Measurements from ENCODE around the gene FBXL17.

Gene FBXL17

GRCh38 chr5:107855171-107855570 lies 526.7 kb downstream of the FBXL17 start:
- H3K27me3 ChIP-seq (ENCODE audit: low read depth, low read length) = no peaks in the 10 kb centered on the region

GRCh38 chr5:107853696-107854095 lies 528.2 kb downstream of the FBXL17 start:
- Histone ChIP-seq H3K27me3 (ENCODE audit: low read depth, low read length) (no peaks in the 10 kb centered on the region), H3K4me3 (ENCODE audit: low read depth in 1 of 2, low read length in 2 of 2) (no peak overlapping the region), H3K27ac (ENCODE audit: low read length) (no peak overlapping the region), H3K4me1 (ENCODE audit: control insufficient read depth in 1 of 2, insufficient read depth in 2 of 2, low read length in 2 of 2) (no peaks in the 10 kb centered on the region), H3K9me3 (ENCODE audit: control insufficient read depth in 1 of 2, low read length in 2 of 2) (no peaks in the 10 kb centered on the region), H3K36me3 (ENCODE audit: control insufficient read depth in 1 of 2, insufficient read depth in 2 of 2, low read length in 2 of 2) (no peaks in the 10 kb centered on the region)

More at GRCh38 chr5:107855171-107855570, 526.7 kb downstream of the FBXL17 start:
- Histone ChIP-seq H3K9me3 (ENCODE audit: control insufficient read depth in 1 of 2, low read length in 2 of 2) (no peaks in the 10 kb centered on the region), H3K27ac (ENCODE audit: low read length) (no peak overlapping the region), H3K36me3 (ENCODE audit: control insufficient read depth in 1 of 2, insufficient read depth in 2 of 2, low read length in 2 of 2) (no peaks in the 10 kb centered on the region), H3K4me3 (ENCODE audit: low read depth in 1 of 2, low read length in 2 of 2) (no peak overlapping the region), H3K4me1 (ENCODE audit: control insufficient read depth in 1 of 2, insufficient read depth in 2 of 2, low read length in 2 of 2) (no peaks in the 10 kb centered on the region)

GRCh38 chr5:107853031-107853430 lies 528.9 kb downstream of the FBXL17 start:
- Histone ChIP-seq H3K9me3 (ENCODE audit: control insufficient read depth in 1 of 2, low read length in 2 of 2) (no peaks in the 10 kb centered on the region), H3K4me3 (ENCODE audit: low read depth in 1 of 2, low read length in 2 of 2) (no peak overlapping the region), H3K27ac (ENCODE audit: low read length) (no peak overlapping the region), H3K4me1 (ENCODE audit: control insufficient read depth in 1 of 2, insufficient read depth in 2 of 2, low read length in 2 of 2) (no peaks in the 10 kb centered on the region), H3K27me3 (ENCODE audit: low read depth, low read length) (no peaks in the 10 kb centered on the region), H3K36me3 (ENCODE audit: control insufficient read depth in 1 of 2, insufficient read depth in 2 of 2, low read length in 2 of 2) (no peaks in the 10 kb centered on the region)

GRCh38 chr5:107849118-107849517 lies 532.8 kb downstream of the FBXL17 start:
- Histone ChIP-seq H3K27ac (ENCODE audit: low read length) (no peak overlapping the region), H3K4me1 (ENCODE audit: control insufficient read depth in 1 of 2, insufficient read depth in 2 of 2, low read length in 2 of 2) (no peaks in the 10 kb centered on the region), H3K4me3 (ENCODE audit: low read depth in 1 of 2, low read length in 2 of 2) (no peak overlapping the region), H3K27me3 (ENCODE audit: low read depth, low read length) (no peaks in the 10 kb centered on the region), H3K36me3 (ENCODE audit: control insufficient read depth in 1 of 2, insufficient read depth in 2 of 2, low read length in 2 of 2) (no peaks in the 10 kb centered on the region), H3K9me3 (ENCODE audit: control insufficient read depth in 1 of 2, low read length in 2 of 2) (no peaks in the 10 kb centered on the region)

GRCh38 chr5:107840592-107840991 lies 541.3 kb downstream of the FBXL17 start:
- Histone ChIP-seq H3K4me3 (ENCODE audit: low read depth in 1 of 2, low read length in 2 of 2) (no peak overlapping the region), H3K27ac (ENCODE audit: low read length) (no peak overlapping the region), H3K9me3 (ENCODE audit: control insufficient read depth in 1 of 2, low read length in 2 of 2) (no peaks in the 10 kb centered on the region), H3K4me1 (ENCODE audit: control insufficient read depth in 1 of 2, insufficient read depth in 2 of 2, low read length in 2 of 2) (no peaks in the 10 kb centered on the region), H3K27me3 (ENCODE audit: low read depth, low read length) (no peaks in the 10 kb centered on the region), H3K36me3 (ENCODE audit: control insufficient read depth in 1 of 2, insufficient read depth in 2 of 2, low read length in 2 of 2) (no peaks in the 10 kb centered on the region)

- Histone ChIP-seq H3K4me3 (ENCODE audit: low read depth in 1 of 2, low read length in 2 of 2) (no peak overlapping the region), H3K27me3 (ENCODE audit: low read depth, low read length) (no peaks in the 10 kb centered on the region), H3K4me1 (ENCODE audit: control insufficient read depth in 1 of 2, insufficient read depth in 2 of 2, low read length in 2 of 2) (no peaks in the 10 kb centered on the region), H3K9me3 (ENCODE audit: control insufficient read depth in 1 of 2, low read length in 2 of 2) (no peaks in the 10 kb centered on the region), H3K36me3 (ENCODE audit: control insufficient read depth in 1 of 2, insufficient read depth in 2 of 2, low read length in 2 of 2) (no peaks in the 10 kb centered on the region), H3K27ac (ENCODE audit: low read length) (no peak overlapping the region)
Observed at GRCh38 chr5:107840161-107840560, 541.7 kb downstream of the FBXL17 start.

GRCh38 chr5:107835096-107835495 lies 546.8 kb downstream of the FBXL17 start:
- H3K9me3 ChIP-seq (ENCODE audit: control insufficient read depth in 1 of 2, low read length in 2 of 2) = no peaks in the 10 kb centered on the region
- no peak overlapping the region for H3K27ac ChIP-seq (ENCODE audit: low read length)
- H3K27me3 ChIP-seq (ENCODE audit: low read depth, low read length) = no peaks in the 10 kb centered on the region
- no peak overlapping the region for H3K4me3 ChIP-seq (ENCODE audit: low read depth in 1 of 2, low read length in 2 of 2)
- no peaks in the 10 kb centered on the region for H3K36me3 ChIP-seq (ENCODE audit: control insufficient read depth in 1 of 2, insufficient read depth in 2 of 2, low read length in 2 of 2)
- H3K4me1 ChIP-seq (ENCODE audit: control insufficient read depth in 1 of 2, insufficient read depth in 2 of 2, low read length in 2 of 2) = no peaks in the 10 kb centered on the region

GRCh38 chr5:107832746-107833145 lies 549.2 kb downstream of the FBXL17 start:
- no peak overlapping the region for H3K27ac ChIP-seq (ENCODE audit: low read length)
- no peaks in the 10 kb centered on the region for H3K9me3 ChIP-seq (ENCODE audit: control insufficient read depth in 1 of 2, low read length in 2 of 2)
- H3K36me3 ChIP-seq (ENCODE audit: control insufficient read depth in 1 of 2, insufficient read depth in 2 of 2, low read length in 2 of 2) = no peaks in the 10 kb centered on the region
- no peak overlapping the region for H3K4me3 ChIP-seq (ENCODE audit: low read depth in 1 of 2, low read length in 2 of 2)
- H3K27me3 ChIP-seq (ENCODE audit: low read depth, low read length) = no peaks in the 10 kb centered on the region
- H3K4me1 ChIP-seq (ENCODE audit: control insufficient read depth in 1 of 2, insufficient read depth in 2 of 2, low read length in 2 of 2) = no peaks in the 10 kb centered on the region

GRCh38 chr5:107831612-107832395 lies 550.1 kb downstream of the FBXL17 start:
- Histone ChIP-seq H3K27ac (ENCODE audit: low read length) (no peak overlapping the region), H3K4me3 (ENCODE audit: low read depth in 1 of 2, low read length in 2 of 2) (no peak overlapping the region), H3K36me3 (ENCODE audit: control insufficient read depth in 1 of 2, insufficient read depth in 2 of 2, low read length in 2 of 2) (no peaks in the 10 kb centered on the region), H3K9me3 (ENCODE audit: control insufficient read depth in 1 of 2, low read length in 2 of 2) (no peaks in the 10 kb centered on the region), H3K4me1 (ENCODE audit: control insufficient read depth in 1 of 2, insufficient read depth in 2 of 2, low read length in 2 of 2) (no peaks in the 10 kb centered on the region), H3K27me3 (ENCODE audit: low read depth, low read length) (no peaks in the 10 kb centered on the region)

GRCh38 chr5:107830750-107831149 lies 551.1 kb downstream of the FBXL17 start:
- Histone ChIP-seq H3K27me3 (ENCODE audit: low read depth, low read length) (no peaks in the 10 kb centered on the region), H3K4me3 (ENCODE audit: low read depth in 1 of 2, low read length in 2 of 2) (no peak overlapping the region), H3K9me3 (ENCODE audit: control insufficient read depth in 1 of 2, low read length in 2 of 2) (no peaks in the 10 kb centered on the region), H3K27ac (ENCODE audit: low read length) (no peak overlapping the region), H3K36me3 (ENCODE audit: control insufficient read depth in 1 of 2, insufficient read depth in 2 of 2, low read length in 2 of 2) (no peaks in the 10 kb centered on the region), H3K4me1 (ENCODE audit: control insufficient read depth in 1 of 2, insufficient read depth in 2 of 2, low read length in 2 of 2) (no peaks in the 10 kb centered on the region)

- Histone ChIP-seq H3K9me3 (ENCODE audit: control insufficient read depth in 1 of 2, low read length in 2 of 2) (peaks cover 0 to 5% of the 10 kb centered on the region in 2 donors), H3K4me1 (ENCODE audit: control insufficient read depth in 1 of 2, insufficient read depth in 2 of 2, low read length in 2 of 2) (no peaks in the 10 kb centered on the region), H3K27me3 (ENCODE audit: low read depth, low read length) (no peaks in the 10 kb centered on the region), H3K4me3 (ENCODE audit: low read depth in 1 of 2, low read length in 2 of 2) (no peak overlapping the region), H3K36me3 (ENCODE audit: control insufficient read depth in 1 of 2, insufficient read depth in 2 of 2, low read length in 2 of 2) (no peaks in the 10 kb centered on the region), H3K27ac (ENCODE audit: low read length) (no peak overlapping the region)
Observed at GRCh38 chr5:107826311-107827000, 555.4 kb downstream of the FBXL17 start.

Measured in muscle layer of duodenum (tissue), 2 donors.